GM12873 (cell line): Measurements from ENCODE around the gene SPP2.

Experiments used
- TF ChIP-seq, protein P1 (sequence below): IDR thresholded peaks from 2 replicates; pipeline ENCODE4 v1.5.1; 2012; ENCODE audit warnings: low read depth, mild to moderate bottlenecking, moderate library complexity, low read length, control low read depth; ENCODE audit not compliant: insufficient read depth; ENCODE audit errors: missing control alignments

SPP2 gene

GRCh38 chr2:234050455-234051135, at the start of gene SPP2:
Gene SPP2, plus strand, starts transcription at chr2:234050702. Its CDS starts 85 bp downstream, at chr2:234050787.
- TF ChIP-seq, protein P1, sequence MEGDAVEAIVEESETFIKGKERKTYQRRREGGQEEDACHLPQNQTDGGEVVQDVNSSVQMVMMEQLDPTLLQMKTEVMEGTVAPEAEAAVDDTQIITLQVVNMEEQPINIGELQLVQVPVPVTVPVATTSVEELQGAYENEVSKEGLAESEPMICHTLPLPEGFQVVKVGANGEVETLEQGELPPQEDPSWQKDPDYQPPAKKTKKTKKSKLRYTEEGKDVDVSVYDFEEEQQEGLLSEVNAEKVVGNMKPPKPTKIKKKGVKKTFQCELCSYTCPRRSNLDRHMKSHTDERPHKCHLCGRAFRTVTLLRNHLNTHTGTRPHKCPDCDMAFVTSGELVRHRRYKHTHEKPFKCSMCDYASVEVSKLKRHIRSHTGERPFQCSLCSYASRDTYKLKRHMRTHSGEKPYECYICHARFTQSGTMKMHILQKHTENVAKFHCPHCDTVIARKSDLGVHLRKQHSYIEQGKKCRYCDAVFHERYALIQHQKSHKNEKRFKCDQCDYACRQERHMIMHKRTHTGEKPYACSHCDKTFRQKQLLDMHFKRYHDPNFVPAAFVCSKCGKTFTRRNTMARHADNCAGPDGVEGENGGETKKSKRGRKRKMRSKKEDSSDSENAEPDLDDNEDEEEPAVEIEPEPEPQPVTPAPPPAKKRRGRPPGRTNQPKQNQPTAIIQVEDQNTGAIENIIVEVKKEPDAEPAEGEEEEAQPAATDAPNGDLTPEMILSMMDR: no peak

DNA sequence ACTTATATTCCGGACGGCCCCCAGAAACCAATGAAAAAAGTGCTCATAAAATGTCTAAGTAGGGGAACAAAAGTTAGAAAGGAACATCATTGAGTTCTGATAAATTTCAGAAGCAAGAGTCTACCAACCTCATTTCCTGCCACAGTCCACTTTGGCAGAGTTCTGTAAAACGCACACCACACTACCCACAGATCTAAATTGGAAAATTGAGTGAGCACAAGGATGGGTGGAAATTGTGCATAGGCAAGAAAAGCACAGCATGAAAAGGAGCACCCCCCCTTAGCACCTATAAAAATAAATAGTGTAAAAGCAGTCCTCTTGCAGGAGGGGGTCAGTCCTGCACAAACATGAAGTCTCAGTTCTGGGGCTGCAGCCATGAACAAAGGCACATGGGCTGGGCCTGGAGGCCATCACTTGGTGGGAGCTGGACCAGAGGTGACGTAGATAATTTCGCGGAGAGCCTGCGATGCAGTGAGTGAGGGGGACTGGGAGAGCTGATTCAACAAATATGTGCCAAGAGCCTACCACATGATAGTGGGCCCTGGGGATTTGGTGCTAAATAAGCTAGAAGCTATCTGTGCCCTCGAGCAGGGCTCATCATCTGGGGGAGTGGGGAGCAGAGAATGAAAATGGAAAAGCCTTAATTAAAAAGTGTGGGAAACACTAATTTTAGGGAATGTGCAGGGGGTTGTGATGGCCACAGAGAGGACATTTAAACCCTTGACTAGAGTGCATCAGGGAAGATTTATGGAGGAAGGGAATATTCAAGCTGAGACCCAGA, 48.9 kb upstream of the SPP2 start:
- TF ChIP-seq, protein P1: no peak

- TF ChIP-seq, protein P1: no peak
Observed at GRCh38 chr2:234002281-234002680, 48.2 kb upstream of the SPP2 start.

DNA sequence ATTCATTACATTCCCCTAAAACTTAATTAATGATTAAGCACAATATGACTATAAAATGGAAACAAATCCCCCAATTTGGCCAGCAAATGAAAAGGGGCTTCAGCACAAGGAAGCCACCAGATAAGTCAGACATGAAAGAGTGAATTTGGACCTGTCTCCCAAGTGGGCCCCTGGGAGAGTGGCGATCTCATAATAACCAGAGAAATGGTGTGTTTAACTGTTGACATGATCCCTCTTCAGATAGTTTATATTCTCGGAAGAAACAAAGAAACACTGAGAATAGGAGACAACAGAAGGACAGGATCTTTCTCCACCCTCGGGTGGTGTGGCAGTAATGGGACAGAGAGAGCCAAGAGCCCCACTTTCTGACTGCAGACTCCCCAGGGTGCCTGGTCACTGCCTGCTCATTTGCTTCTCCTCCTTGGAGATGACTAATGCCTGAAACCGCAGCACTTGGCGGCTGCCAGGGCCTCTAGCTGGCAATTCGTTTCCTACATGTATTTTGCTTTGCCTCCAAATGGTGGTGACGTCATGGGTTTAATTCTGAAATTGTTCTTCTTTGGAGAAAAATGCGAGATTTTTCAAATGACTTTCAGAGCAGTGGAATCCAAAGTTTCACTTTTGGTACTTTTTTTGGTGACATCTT, 46.4 kb upstream of the SPP2 start:
- TF ChIP-seq, protein P1: no peak

- TF ChIP-seq, protein P1: no peak
Observed at GRCh38 chr2:234005126-234005525, 45.4 kb upstream of the SPP2 start.

DNA sequence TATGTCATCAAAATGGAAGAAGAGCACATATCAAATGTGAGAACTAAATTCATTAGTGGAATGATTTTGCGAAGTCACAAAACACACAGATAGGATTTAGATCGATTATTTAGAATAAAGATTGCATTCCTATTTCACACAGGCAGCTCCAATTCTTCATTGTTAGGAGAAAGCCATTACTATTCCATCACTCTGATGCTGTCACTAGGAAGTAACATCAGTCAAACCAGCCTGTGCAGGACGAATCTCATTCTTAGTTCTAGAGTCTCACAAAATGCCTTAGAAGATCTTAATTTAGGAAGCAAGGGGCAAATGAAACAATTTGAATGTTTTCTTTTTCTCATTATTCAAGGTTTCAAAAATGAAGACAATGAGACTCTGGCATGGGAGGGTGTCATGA, 44.0 kb upstream of the SPP2 start:
- TF ChIP-seq, protein P1: no peak

DNA sequence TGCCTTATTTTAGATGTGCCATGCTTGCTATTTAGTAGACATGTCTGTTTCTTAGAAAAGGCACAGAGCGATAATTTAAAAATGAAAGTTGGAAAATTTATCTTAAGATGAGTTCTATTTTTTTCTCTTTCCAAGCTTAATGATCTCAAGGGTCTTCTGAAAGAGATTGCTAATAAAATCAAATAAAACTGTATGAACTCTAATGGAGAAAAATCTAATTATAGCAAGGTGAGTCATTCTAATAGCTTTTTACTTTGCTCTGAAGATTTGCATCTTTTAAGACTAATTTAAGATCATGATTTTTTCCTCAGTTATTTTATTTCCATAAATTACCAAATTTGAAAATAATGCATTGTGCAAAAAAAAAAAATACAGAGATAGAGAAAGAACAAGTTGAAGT, 36.1 kb upstream of the SPP2 start:
- TF ChIP-seq, protein P1: no peak
